Cardiac fibroblast (primary cell): ENCODE results near the gene ARHGAP23.

Experiments
- DNase-seq, 2 donors: peaks; one replicate each; pipeline versions ENCODE4 v3.0.0 to v3.0.0-alpha.2; 2010; ENCODE audit warnings: low read depth in 2 of 2
- H3K4me3 ChIP-seq, 2 donors: replicated peaks in 1 of 2; 1 replicate in 1 of 2; 2 replicates in 1 of 2; pipeline ENCODE4 v1.5.1; 2011; ENCODE audit warnings: low read depth in 2 of 2, low read length in 2 of 2, mild to moderate bottlenecking in 2 of 2, moderate library complexity in 1 of 2
- CTCF ChIP-seq: IDR thresholded peaks from one replicate; pipeline ENCODE4 v1.5.1; 2011; ENCODE audit warnings: low read depth, mild to moderate bottlenecking, low read length, inconsistent platforms

Gene ARHGAP23

GRCh38 chr17:38403491-38403890 is 24.8 kb upstream of the ARHGAP23 start:
- no peak overlapping the region for H3K4me3 ChIP-seq
- TF ChIP-seq CTCF = no peak
- DNase-seq = peak; percentile 45 to 65

GRCh38 chr17:38404174-38404943 is 23.9 kb upstream of the ARHGAP23 start:
- TF ChIP-seq CTCF = no peak
- H3K4me3 ChIP-seq = no peak overlapping the region
- no peak for DNase-seq

- TF ChIP-seq CTCF = no peak
- DNase-seq = no peak
- H3K4me3 ChIP-seq = no peak overlapping the region
Measured at GRCh38 chr17:38405654-38406053, 22.6 kb upstream of the ARHGAP23 start.

- no peak for TF ChIP-seq CTCF
- H3K4me3 ChIP-seq = no peak overlapping the region
- DNase-seq = no peak
Measured at GRCh38 chr17:38410201-38410600, 18.1 kb upstream of the ARHGAP23 start.

- H3K4me3 ChIP-seq = peak overlapping the region in 1 of 2 donors; percentile 49
- peak; percentile 56 to 66 for DNase-seq
- no peak for TF ChIP-seq CTCF
Measured at GRCh38 chr17:38415250-38416194, 12.7 kb upstream of the ARHGAP23 start.

GRCh38 chr17:38416840-38417209 is 11.4 kb upstream of the ARHGAP23 start:
- H3K4me3 ChIP-seq = no peak overlapping the region
- DNase-seq = no peak
- no peak for TF ChIP-seq CTCF
